GM19395 (cell line): Measurements from ENCODE around the gene C10orf67.
"Not testable (repeated sequence)": the region's sequence is repeated elsewhere in the genome, so short reads cannot be mapped to it uniquely, and the experiment has no call there.

Experiments used
- ATAC-seq: cut with Tn5 transposase; IDR thresholded peaks from one replicate; pipeline ENCODE4 v1.9.1; 2021; ENCODE audit warnings: mild to moderate bottlenecking, moderate library complexity; ENCODE audit not compliant: unreplicated experiment

Gene C10orf67

GRCh38 chr10:23280419-23281043 lies 64.1 kb downstream of the C10orf67 start:
- no peak for ATAC-seq

- ATAC-seq, result no peak
Measured at GRCh38 chr10:23275355-23275754, 69.2 kb downstream of the C10orf67 start.

DNA sequence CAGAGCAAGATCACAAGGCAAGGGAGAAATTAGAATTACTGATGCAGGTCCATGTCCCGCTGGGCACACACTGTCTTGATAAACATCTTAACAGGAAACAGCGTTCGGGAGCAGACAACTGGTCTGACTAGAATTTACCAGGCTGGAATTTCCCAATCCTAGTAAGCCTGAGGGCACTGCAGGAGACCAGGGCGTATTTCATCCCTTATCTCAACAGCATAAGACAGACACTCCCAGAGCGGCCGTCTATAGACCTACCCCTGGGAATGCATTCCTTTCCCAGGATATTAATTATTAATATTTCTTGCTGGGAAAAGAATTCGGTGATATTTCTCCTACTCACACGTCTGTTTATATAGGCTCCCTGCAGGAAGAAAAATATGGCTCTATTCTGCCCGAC lies 70.4 kb downstream of the C10orf67 start:
- not testable (repeated sequence) for ATAC-seq

DNA sequence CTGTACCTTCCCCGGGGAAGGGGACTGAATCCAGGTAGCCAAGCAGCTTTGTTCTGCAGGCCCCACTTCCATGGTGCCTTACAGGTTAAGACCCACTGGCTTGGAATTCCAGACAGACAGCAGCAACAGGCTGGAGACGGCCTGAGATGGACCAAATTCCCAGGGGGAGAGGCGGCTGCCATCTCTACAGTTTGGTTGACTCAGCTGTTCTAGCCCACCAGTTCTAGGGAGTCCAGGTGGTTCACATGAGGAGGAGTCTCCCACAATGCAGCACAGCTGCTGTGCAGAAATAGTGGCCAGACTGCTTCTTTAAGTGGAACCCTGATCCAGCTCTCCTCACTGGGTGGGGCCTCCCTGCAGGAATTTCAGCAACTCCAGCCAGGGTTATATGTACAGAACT lies 74.1 kb downstream of the C10orf67 start:
- ATAC-seq, result no peak

DNA sequence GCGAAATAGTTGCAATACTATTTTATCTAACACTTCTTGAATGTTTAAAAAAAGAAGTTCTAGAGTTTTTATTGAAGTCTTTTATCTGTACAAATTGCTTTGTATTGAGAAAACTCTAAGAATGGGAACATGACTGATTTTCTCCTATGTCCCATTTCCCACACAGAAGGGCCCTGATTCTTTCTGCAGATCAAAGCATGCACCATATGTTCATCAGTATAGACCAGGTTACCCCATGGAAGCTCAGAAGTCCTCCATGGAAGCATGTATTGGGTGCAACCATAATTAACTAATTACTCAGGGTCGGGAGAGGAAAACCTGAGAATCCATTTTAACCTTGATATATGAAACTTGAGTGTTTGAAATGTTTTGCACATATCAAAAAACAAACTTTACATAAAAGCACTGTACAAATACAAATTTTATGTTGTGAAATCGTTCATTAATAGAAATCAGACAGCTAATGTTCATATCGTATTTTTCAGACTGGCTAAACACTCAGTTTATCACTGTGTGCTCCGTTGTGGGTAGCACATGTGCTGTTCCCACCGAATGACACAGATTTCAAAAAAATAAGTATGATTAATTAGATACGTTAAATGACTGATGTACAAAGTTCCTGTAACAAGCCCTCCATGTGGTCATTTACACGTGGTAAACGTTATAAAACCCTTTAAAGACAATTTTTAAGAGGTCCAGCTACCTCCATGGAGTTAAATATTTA lies 81.0 kb downstream of the C10orf67 start:
- no peak for ATAC-seq

DNA sequence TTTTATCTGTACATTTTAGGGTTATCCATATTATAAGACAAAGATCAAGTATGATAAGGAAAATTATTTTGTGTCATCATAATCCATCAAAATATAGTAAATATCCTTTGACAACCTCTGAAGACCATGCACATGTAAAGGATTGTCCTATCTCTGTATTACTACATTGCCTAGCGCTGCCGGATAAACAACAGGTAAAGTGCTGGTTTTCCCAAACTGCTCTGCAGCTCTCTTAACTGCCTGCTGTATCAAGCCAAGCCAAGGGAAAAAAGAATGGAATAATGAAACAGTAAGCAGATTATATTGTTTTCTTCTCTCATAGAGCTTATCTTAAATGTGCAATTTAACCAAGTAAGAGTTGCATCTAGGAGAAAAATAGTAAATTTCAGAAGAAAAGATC lies 81.7 kb downstream of the C10orf67 start:
- no peak for ATAC-seq

DNA sequence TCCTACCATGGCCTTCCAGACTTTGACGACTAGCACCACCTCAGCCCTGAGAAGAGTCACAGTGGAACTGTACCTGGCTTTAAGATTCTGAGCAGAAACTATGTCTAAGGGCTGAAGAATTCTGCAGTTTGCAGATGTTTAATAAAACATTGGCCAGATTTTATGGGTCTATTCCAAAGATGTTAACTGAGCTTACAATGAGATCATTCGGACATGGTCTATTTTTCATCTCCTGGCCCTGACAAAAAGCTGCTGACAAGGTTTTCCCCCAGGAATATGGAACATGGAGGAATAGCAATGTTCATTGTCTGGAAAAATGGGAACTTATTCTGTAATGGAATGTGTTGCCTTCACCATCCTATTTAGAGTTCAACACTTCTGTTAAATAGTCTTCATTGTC lies 86.1 kb downstream of the C10orf67 start:
- no peak for ATAC-seq

GRCh38 chr10:23253780-23254179 lies 90.8 kb downstream of the C10orf67 start:
- ATAC-seq, result no peak

- not testable (repeated sequence) for ATAC-seq
Measured at GRCh38 chr10:23252859-23253258, 91.7 kb downstream of the C10orf67 start.

- not testable (repeated sequence) for ATAC-seq
Measured at GRCh38 chr10:23241779-23242178, 102.8 kb downstream of the C10orf67 start.

GRCh38 chr10:23238015-23238414 lies 106.6 kb downstream of the C10orf67 start:
- ATAC-seq, result no peak

- ATAC-seq, result no peak
Measured at GRCh38 chr10:23230582-23230981, 114.0 kb downstream of the C10orf67 start.

DNA sequence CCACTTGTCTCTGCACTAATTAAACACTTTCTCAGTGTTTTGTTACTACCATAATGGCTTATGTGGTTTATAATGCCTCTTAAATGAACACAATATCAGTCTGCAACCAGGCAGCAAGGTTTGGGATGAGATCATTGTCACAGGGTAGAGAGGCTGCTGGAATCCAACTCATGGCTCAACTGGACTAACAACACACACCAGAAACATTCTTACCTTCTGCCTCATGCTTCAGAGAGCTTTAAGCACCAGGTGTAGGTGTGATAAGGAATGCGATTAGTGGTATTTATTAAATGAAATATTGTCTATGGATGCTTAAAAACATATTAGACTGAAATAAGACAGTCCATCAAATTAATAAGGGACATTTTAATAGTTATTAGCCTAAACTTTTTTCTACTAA lies 127.1 kb downstream of the C10orf67 start:
- ATAC-seq, result no peak

DNA sequence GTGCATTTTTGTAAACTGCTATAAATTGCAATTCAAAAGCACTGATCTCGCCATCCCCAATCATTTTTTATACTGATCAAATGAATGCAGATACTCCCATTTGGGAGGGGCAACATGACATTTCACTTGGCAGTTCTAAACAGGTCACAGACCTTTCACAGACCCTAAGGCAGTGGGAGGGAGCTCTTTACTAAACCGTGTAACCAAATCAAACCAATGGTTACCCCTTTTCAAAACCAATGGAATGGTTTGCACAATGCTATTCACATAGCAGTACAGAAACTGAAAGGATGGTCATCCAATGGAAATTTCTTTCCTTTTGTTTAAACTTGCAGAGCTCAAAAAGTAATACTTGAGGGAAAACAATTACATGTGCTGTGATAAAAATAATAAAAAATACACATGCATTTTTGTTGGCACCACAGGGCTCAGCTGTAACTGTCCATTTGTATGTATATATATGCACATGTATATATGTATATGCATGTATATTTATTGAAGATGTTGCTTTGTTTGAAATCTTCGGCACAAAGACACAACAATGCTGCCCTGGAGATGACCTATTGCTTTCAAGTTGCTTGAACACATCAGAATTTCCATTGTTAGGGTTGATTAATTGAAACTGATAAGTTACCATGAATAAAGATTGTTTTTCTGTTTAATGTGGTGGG lies 138.5 kb downstream of the C10orf67 start:
- ATAC-seq, result no peak

GRCh38 chr10:23204773-23205172 lies 139.8 kb downstream of the C10orf67 start:
- ATAC-seq, result no peak

DNA sequence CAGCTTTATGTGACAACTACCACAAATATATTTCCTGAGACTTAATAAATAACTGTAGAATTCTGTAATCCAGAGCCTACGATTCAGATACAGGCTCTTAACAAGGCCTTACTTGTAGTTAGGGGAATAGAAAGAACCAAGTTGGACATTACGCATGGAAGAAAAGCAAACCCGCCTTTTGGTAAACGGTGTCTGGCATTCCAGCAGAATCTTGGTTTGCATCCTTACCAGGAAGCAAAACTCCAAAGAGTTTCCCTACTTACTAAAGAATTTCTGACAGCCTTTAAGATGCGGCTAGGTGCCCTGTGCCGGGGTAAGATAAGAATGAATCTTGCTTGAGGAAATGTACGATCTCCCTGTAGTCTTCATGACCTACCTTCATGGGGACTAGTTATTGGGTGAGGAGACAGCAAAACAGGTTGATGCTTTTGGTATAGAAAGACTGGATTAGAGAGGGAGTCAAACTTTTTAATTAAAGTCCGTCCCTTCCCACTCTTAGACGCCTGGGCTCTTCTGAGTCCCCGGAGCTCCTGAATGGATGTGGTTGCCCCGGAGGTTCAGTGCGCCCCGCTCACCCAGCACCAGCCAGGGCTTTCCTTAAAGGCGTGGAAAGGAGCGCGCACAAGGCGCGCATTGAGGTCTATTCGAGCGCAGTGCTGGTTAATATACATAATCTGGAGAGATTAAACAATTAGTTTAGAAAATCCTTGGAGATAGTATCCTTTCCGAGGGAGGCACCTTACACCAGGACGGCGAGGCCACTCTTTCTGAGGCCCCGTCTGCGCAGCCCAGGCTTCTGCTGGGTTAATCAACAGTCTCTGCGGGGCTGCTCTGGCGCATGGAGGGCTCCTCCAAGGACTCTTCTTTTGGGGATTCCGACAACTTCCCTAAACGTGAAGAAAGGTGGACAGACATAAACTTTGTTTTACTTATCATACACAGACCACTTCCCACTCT lies 140.9 kb downstream of the C10orf67 start:
- ATAC-seq, result no peak

DNA sequence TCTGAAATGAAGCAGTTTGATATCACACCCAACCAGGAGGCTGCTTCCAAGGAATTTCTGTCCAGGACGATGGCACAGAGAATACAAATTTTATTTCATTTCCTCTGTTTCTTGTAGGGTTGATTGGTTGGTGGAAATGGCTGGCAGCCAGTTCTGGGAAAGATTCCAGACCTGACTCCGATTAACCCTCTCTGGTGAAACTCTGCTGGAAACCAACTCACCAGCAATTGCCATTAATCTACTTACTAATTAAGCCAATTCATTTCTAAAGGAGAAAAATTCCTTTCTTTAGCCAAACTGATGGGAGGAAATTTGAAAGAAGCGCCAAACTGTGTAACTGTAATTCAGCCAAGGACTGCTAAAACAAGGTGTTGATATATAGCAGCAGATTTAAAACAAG lies 141.8 kb downstream of the C10orf67 start:
- no peak for ATAC-seq

- no peak for ATAC-seq
Measured at GRCh38 chr10:23201837-23202236, 142.8 kb downstream of the C10orf67 start.

- ATAC-seq, result no peak
Measured at GRCh38 chr10:23200997-23201652, 143.5 kb downstream of the C10orf67 start.

DNA sequence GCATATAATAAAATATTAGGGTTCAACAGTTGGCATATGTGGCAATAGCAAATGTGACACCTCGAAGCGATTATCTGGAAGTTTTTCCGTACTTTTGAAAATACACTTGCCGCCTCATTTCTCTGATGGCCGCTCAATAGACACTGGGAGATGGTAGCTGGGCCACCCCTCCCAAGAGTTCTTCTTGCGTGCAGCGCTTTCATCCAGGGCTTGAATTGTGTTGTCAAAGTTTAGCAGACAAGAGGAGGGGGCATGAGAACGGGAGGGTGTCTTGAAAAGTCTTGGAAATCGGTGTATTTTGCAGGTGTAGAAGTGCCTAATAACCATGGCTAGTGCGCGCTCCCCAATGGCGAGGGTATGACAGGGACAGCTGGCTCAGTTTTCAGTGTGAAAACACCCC lies 144.0 kb downstream of the C10orf67 start:
- no peak for ATAC-seq
